PC-9 (cell line): ENCODE results near the gene ZNF148.

Experiments used
- EZH2 ChIP-seq: fragments of 200-600 bp; sonication (generic); IDR thresholded peaks from 2 replicates; pipeline ENCODE4 v1.8.0; 2017; ENCODE audit warnings: antibody characterized with exemption, low read depth
- TF ChIP-seq, protein P1 (sequence below): fragments of 200-600 bp; sonication (generic); conservative IDR thresholded peaks from 2 replicates; pipeline ENCODE4 v1.6.1; 2017; ENCODE audit warnings: mixed run types, antibody characterized with exemption, mild to moderate bottlenecking, moderate library complexity

DNA sequence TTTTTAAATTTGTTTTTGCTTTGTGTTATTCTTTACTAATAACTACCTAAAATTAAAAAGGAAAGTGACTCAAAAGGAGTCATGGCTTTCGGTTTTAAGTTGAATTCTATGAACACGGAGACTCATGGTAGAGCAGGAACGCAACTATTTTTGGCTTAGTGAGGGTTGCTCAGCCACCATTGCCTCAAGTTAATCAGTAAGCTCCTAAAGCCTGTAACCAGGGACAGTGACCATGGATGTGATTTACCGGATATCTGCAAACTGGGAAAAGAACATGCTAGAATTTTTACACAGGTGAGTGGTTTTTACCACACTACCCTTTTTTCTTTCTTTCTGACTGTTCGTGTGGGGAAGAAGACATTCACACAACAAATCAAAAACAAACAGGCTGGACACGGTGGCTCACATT is 174.4 kb downstream of the ZNF148 start:
- TF ChIP-seq, protein P1, sequence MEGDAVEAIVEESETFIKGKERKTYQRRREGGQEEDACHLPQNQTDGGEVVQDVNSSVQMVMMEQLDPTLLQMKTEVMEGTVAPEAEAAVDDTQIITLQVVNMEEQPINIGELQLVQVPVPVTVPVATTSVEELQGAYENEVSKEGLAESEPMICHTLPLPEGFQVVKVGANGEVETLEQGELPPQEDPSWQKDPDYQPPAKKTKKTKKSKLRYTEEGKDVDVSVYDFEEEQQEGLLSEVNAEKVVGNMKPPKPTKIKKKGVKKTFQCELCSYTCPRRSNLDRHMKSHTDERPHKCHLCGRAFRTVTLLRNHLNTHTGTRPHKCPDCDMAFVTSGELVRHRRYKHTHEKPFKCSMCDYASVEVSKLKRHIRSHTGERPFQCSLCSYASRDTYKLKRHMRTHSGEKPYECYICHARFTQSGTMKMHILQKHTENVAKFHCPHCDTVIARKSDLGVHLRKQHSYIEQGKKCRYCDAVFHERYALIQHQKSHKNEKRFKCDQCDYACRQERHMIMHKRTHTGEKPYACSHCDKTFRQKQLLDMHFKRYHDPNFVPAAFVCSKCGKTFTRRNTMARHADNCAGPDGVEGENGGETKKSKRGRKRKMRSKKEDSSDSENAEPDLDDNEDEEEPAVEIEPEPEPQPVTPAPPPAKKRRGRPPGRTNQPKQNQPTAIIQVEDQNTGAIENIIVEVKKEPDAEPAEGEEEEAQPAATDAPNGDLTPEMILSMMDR = no peak
- TF ChIP-seq EZH2 = no peak
